ENCODE measurements around the gene TTC7B.

The TTC7B gene

GRCh38 chr14:90496379-90496778 lies 319.9 kb downstream of the TTC7B start:
- DNase-seq = no peak

GRCh38 chr14:90495357-90496276 lies 320.6 kb downstream of the TTC7B start:
- no peak for DNase-seq

- DNase-seq = no peak
These were observed 324.2 kb downstream of the TTC7B start for GRCh38 chr14:90491911-90492531.

GRCh38 chr14:90491221-90491885 lies 324.9 kb downstream of the TTC7B start:
- no peak for DNase-seq

GRCh38 chr14:90490720-90491050 lies 325.5 kb downstream of the TTC7B start:
- DNase-seq = no peak

GRCh38 chr14:90489916-90490719 lies 326.1 kb downstream of the TTC7B start:
- no peak for DNase-seq

GRCh38 chr14:90489306-90489705 lies 326.9 kb downstream of the TTC7B start:
- no peak for DNase-seq

GRCh38 chr14:90488256-90488655 lies 328.0 kb downstream of the TTC7B start:
- no peak for DNase-seq

- DNase-seq = no peak
These were observed 328.8 kb downstream of the TTC7B start for GRCh38 chr14:90487462-90487861.

GRCh38 chr14:90487031-90487430 lies 329.2 kb downstream of the TTC7B start:
- peak; percentile 26 for DNase-seq

GRCh38 chr14:90484291-90484690 lies 331.9 kb downstream of the TTC7B start:
- no peak for DNase-seq

- DNase-seq = peak; percentile 62
These were observed 332.7 kb downstream of the TTC7B start for GRCh38 chr14:90483571-90483974.

GRCh38 chr14:90483117-90483516 lies 333.1 kb downstream of the TTC7B start:
- DNase-seq = no peak

GRCh38 chr14:90475298-90475697 lies 340.9 kb downstream of the TTC7B start:
- DNase-seq = no peak

All from NCI-H1417 treated with DMSO at 0.1 percent for 48 hours (cell line).